Measurements from ENCODE around the gene KRT78.

DNA sequence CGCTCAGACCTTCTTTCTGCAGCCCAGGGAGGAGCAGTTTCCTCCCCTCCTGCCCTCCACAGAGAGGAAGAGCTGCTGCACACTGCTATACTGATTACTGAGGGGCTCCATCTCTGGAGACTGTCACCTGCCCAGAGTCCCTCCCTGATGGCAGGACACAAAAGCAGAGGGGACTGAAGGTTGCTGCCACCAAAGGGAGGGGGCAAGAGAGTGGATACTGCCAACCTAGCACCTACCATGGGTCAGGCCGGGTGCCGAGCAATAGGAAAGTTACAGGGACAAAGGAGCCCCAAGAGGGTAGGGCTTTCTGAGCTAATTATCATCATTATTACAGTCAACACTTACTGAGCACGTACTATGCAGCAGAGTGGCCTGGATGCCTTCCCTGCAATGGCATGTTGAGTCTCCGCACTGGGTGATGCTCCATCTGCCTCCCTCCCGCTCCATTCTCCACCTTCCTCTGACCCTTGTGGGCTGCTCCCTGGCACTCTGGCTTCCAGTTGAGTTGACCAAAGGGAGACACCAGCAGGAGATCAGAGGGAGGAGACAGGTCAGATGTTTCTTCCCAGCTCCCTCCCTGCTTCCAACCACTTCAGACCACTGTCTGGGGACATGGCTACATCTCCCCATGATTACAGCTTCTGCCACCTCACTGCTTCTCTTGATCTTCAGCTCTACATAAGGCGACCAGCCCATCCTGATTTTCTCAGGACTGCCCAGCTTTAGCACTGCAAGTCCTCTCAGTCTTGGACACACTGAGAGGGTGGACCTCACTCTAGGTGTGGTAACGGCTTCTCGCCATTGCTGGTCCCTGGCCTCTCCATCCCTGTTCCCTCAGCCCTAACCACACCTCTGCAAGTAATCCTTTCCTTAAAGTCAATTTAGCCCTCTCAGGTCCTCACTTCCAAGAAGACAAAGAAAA lies 12.0 kb downstream of the KRT78 start:
- TF ChIP-seq ZC3H13 (CRISPR knock-in tag; IDR thresholded peaks at IDR 0.05) (no peak), ZNF3 (CRISPR knock-in tag; IDR thresholded peaks at IDR 0.05) (no peak), SMAD3 (CRISPR knock-in tag; IDR thresholded peaks at IDR 0.05) (no peak)
- TF ChIP-seq, protein P1, sequence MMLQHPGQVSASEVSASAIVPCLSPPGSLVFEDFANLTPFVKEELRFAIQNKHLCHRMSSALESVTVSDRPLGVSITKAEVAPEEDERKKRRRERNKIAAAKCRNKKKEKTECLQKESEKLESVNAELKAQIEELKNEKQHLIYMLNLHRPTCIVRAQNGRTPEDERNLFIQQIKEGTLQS (CRISPR knock-in tag; IDR thresholded peaks at IDR 0.05): no peak
